Body of pancreas (tissue), 4 donors: ENCODE results near the gene CSMD2. TPM values are rescaled to one million over a fixed set of nuclear protein-coding genes. Genes with fewer than 3 reads are reported as not detected.

ENCODE experiments used
- ATAC-seq: fragments of 150-250 bp; one replicate; pipeline ENCODE4 v1.9.1; 2016
- DNase-seq, 4 donors: peaks; one replicate each; pipeline ENCODE4 v3.0.0-alpha.2; 2019
- H3K27ac ChIP-seq, 4 donors: fragments of 200-600 bp; sonication (generic); 1 replicate in 3 of 4; 2 replicates in 1 of 4; pipeline versions ENCODE4 v1.5.1 to v1.6.1; 2016 to 2019; ENCODE audit warnings: mild to moderate bottlenecking in 1 of 4, mixed read lengths in 1 of 4, moderate library complexity in 1 of 4
- H3K27me3 ChIP-seq, 2 donors: fragments of 200-600 bp; sonication (generic); one replicate each; pipeline ENCODE4 v1.6.0; 2016; ENCODE audit warnings: mild to moderate bottlenecking in 1 of 2
- H3K36me3 ChIP-seq, 2 donors: fragments of 200-600 bp; sonication (generic); replicated peaks in 1 of 2; 2 replicates each; pipeline ENCODE4 v1.5.1; 2016; ENCODE audit warnings: low read depth in 2 of 2; ENCODE audit not compliant: insufficient read depth in 1 of 2
- H3K4me1 ChIP-seq: fragments of 200-600 bp; sonication (generic); one replicate; pipeline ENCODE4 v1.6.0; 2016
- H3K4me3 ChIP-seq, 2 donors: fragments of 200-600 bp; sonication (generic); 1 replicate in 1 of 2; 2 replicates in 1 of 2; pipeline ENCODE4 v1.5.1; 2016 to 2019
- H3K9me3 ChIP-seq, 3 donors: fragments of 200-600 bp; sonication (generic); 1 replicate in 2 of 3; 2 replicates in 1 of 3; pipeline ENCODE4 v1.5.1; 2016
- CTCF ChIP-seq, 7 experiments: fragments of 450-650 bp in 4 of 7; fragments of 200-600 bp in 3 of 7; sonication (generic) in 3 of 7; IDR thresholded peaks; one replicate each; pipeline ENCODE4 v1.5.1; 2016 to 2019; ENCODE audit warnings: antibody characterized with exemption in 7 of 7
- POLR2A ChIP-seq, 3 donors: fragments of 450-650 bp; IDR thresholded peaks; one replicate each; pipeline ENCODE4 v1.6.1; 2016; ENCODE audit warnings: antibody characterized with exemption in 3 of 3, mild to moderate bottlenecking in 2 of 3
- WGBS, 2 donors: methylation state at CpG; one replicate each; pipeline ENCODE4 v1.1.5; 2017; 5-methylcytosine and 5-hydroxymethylcytosine counted together
- intact Hi-C: fragments of 100-400 bp; cut with DNase I; formaldehyde crosslinking; loops from one replicate; pipeline ENCODE4 v1.15.1; 2023
- total RNA-seq, 2 donors: library from RNA; depleted of rRNA; stranded (reverse); fragments of >200 nt; gene quantifications; one replicate each; pipeline ENCODE4 v1.1.0, GENCODE V29; 2016

CSMD2 gene
- total RNA-seq, 2 donors from 2014 or later: 0.26 to 0.33 TPM

- intact Hi-C loops: no loop called here
- H3K27ac ChIP-seq: no peak overlapping the region
- H3K9me3 ChIP-seq: no peaks in the 10 kb centered on the region
- H3K27me3 ChIP-seq: no peaks in the 10 kb centered on the region
- no peak overlapping the region for H3K4me3 ChIP-seq
- ATAC-seq: no peak
- no peak for DNase-seq
- TF ChIP-seq CTCF (IDR thresholded peaks at IDR 0.05): no peak
- no peak for TF ChIP-seq POLR2A (IDR thresholded peaks at IDR 0.05)
- H3K36me3 ChIP-seq: no peaks in the 10 kb centered on the region
- no peaks in the 10 kb centered on the region for H3K4me1 ChIP-seq
- 84 to 91% methylated on average over 2 of the region's 2 CpGs for WGBS, 2 donors
Observed at GRCh38 chr1:33895976-33896375, 269.1 kb downstream of the CSMD2 start.

- no peaks in the 10 kb centered on the region for H3K9me3 ChIP-seq
- no peak for DNase-seq
- no peaks in the 10 kb centered on the region for H3K36me3 ChIP-seq
- intact Hi-C loops: no loop called here
- no peak overlapping the region for H3K4me3 ChIP-seq
- TF ChIP-seq CTCF (IDR thresholded peaks at IDR 0.05): no peak
- no peak overlapping the region for H3K27ac ChIP-seq
- WGBS, 2 donors: 63 to 83% methylated on average over 5 to 8 of the region's 8 CpGs
- no peaks in the 10 kb centered on the region for H3K27me3 ChIP-seq
- no peaks in the 10 kb centered on the region for H3K4me1 ChIP-seq
- ATAC-seq: no peak
Observed at GRCh38 chr1:33895396-33895795, 269.6 kb downstream of the CSMD2 start.

GRCh38 chr1:33893147-33893830, 271.7 kb downstream of the CSMD2 start:
- 62 to 68% methylated on average over 3 of the region's 3 CpGs for WGBS, 2 donors
- H3K27ac ChIP-seq: no peak overlapping the region
- DNase-seq: peak in 1 of 4 donors; percentile 12

GRCh38 chr1:33886496-33886895, 278.5 kb downstream of the CSMD2 start:
- TF ChIP-seq CTCF (IDR thresholded peaks at IDR 0.05) (no peak), POLR2A (IDR thresholded peaks at IDR 0.05) (no peak)
- no peaks in the 10 kb centered on the region for H3K4me1 ChIP-seq
- intact Hi-C loops: no loop called here
- DNase-seq: no peak
- WGBS, 2 donors: 44 to 55% methylated on average over 5 of the region's 5 CpGs
- no peak overlapping the region for H3K27ac ChIP-seq
- no peaks in the 10 kb centered on the region for H3K9me3 ChIP-seq
- no peaks in the 10 kb centered on the region for H3K27me3 ChIP-seq
- ATAC-seq: no peak
- H3K36me3 ChIP-seq: no peaks in the 10 kb centered on the region
- H3K4me3 ChIP-seq: no peak overlapping the region

More at GRCh38 chr1:33893147-33893830, 271.7 kb downstream of the CSMD2 start:
- H3K4me3 ChIP-seq: no peak overlapping the region
- H3K9me3 ChIP-seq: no peaks in the 10 kb centered on the region
- H3K4me1 ChIP-seq: no peaks in the 10 kb centered on the region
- no peaks in the 10 kb centered on the region for H3K27me3 ChIP-seq
- no peak for TF ChIP-seq CTCF (IDR thresholded peaks at IDR 0.05)
- no peak for TF ChIP-seq POLR2A (IDR thresholded peaks at IDR 0.05)
- peak; percentile 33 for ATAC-seq
- H3K36me3 ChIP-seq: no peaks in the 10 kb centered on the region
- intact Hi-C loops: no loop called here

- WGBS, 2 donors: 49 to 57% methylated on average over 2 of the region's 2 CpGs
- ATAC-seq (no peak), DNase-seq (no peak)
- Histone ChIP-seq H3K27ac (no peak overlapping the region), H3K27me3 (no peaks in the 10 kb centered on the region), H3K9me3 (no peaks in the 10 kb centered on the region), H3K4me1 (no peaks in the 10 kb centered on the region), H3K36me3 (no peaks in the 10 kb centered on the region), H3K4me3 (no peak overlapping the region)
- TF ChIP-seq CTCF (IDR thresholded peaks at IDR 0.05): no peak
- TF ChIP-seq POLR2A (IDR thresholded peaks at IDR 0.05): no peak
- intact Hi-C loops: no loop called here
Observed at GRCh38 chr1:33880305-33880704, 284.7 kb downstream of the CSMD2 start.
